ENCODE measurements around the gene DNM2. TPM values are rescaled to one million over a fixed set of nuclear protein-coding genes. Genes with fewer than 3 reads are reported as not detected.

The DNM2 gene
- total and polyA plus RNA-seq, 9 of the 15 experiments (the other 6 are each of a cell fraction or from before 2014, with no cell fraction given) = 2.2 to 161 (median 72.6) TPM

DNA sequence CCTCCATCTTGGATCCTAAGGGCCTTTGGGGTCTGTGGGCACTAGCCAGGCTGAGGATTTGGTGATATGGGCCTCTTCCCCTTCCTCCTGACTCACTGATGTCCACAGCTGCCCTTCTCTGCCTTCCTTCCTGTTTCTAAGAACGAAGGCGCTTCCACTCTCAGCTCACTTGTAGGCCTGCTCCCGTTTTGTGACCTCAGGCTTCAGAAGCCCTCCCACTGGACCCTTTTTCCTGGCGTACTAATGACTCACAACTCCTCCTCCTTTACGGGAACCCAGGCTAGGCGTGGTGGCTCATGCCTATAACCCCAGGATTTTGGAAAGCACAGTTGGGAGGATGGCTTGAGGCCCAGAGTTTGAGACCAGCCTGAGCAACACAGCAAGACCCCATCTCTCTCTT lies 62.5 kb downstream of the DNM2 start:
- Histone ChIP-seq H3K27me3 (ENCODE audit: control insufficient read depth in 2 of 2, insufficient read depth in 2 of 2, low read length in 2 of 2) (no peaks in the 10 kb centered on the region), H3K9ac (ENCODE audit: insufficient read depth in 1 of 2, low read depth in 2 of 2, low read length in 2 of 2) (no peak overlapping the region), H3K4me3 (no peak overlapping the region), H3K36me3 (ENCODE audit: control insufficient read depth, insufficient read depth, low read length) (peaks cover 87% of the 10 kb centered on the region), H2AFZ (ENCODE audit: low read depth, low read length) (no peak overlapping the region), H3K4me2 (ENCODE audit: insufficient read depth, low read length) (no peak overlapping the region), H3K79me2 (ENCODE audit: control insufficient read depth, insufficient read depth, low read length) (no peaks in the 10 kb centered on the region), H3K4me1 (replicated peaks in 1 of 2; ENCODE audit: control insufficient read depth in 2 of 2, insufficient read depth in 2 of 2, low read length in 2 of 2) (peaks cover 0 to 5% of the 10 kb centered on the region in 2 experiments; a peak in 1 of 5 replicates), H4K20me1 (replicated peaks; ENCODE audit: control insufficient read depth, insufficient read depth, low read length) (no peaks in the 10 kb centered on the region), H3K9me1 (ENCODE audit: control insufficient read depth, insufficient read depth, low read length) (no peaks in the 10 kb centered on the region), H3K9me3 (replicated peaks; ENCODE audit: control insufficient read depth, insufficient read depth, low read depth, low read length) (no peaks in the 10 kb centered on the region), H3K27ac (ENCODE audit: extremely low read depth, low read depth, low read length) (no peak overlapping the region)
- ATAC-seq = no peak
- ChIA-PET POLR2A (interaction anchor here (0.7 to 1.0 kb wide), 3 partner anchors 31 to 398 kb away, joined by 3 to 4 read pairs (median 3); no protein-coding TSS in a partner anchor), CTCF (ENCODE audit: low intra/inter-chr PET ratio) (no interaction called here)
- TF ChIP-seq NCOA4 (IDR thresholded peaks at IDR 0.05; ENCODE audit: partially characterized antibody) (no peak), HEY1 (CRISPR knock-in tag; IDR thresholded peaks at IDR 0.05; ENCODE audit: borderline replicate concordance) (no peak), NR4A1 (CRISPR knock-in tag; IDR thresholded peaks at IDR 0.05) (no peak), NR4A1 (tag; IDR thresholded peaks at IDR 0.05) (no peak), KLF1 (tag; IDR thresholded peaks at IDR 0.05) (no peak)
- in situ Hi-C loops (cut with MboI) = no loop called here
- intact Hi-C loops (cut with micrococcal nuclease) = no loop called here
- BruUV-seq (replicated peaks) = no TSS peak
- WGBS (ENCODE audit: insufficient coverage, low coverage, missing lambda C conversion rate) = 83% methylated on average over 4 of the region's 6 CpGs
- no peak for FAIRE-seq
- peak in 1 of 4 experiments; percentile 13 for DNase-seq (ENCODE audit: extremely low read depth in 1 of 4, low spot score in 3 of 4)

- no peak for FAIRE-seq
- ATAC-seq = no peak
- no peak overlapping the region; the same call in 2 of the 3 replicates for H3K27ac ChIP-seq (ENCODE audit: extremely low read depth, low read depth, low read length)
- no peaks in the 10 kb centered on the region for H3K9me1 ChIP-seq (ENCODE audit: control insufficient read depth, insufficient read depth, low read length)
- in situ Hi-C loops (cut with MboI) (no loop called here), intact Hi-C loops (cut with micrococcal nuclease) (no loop called here)
- no peak overlapping the region for H2AFZ ChIP-seq (ENCODE audit: low read depth, low read length)
- no TSS peak for BruUV-seq (replicated peaks)
- no peak overlapping the region for H3K4me3 ChIP-seq
- H3K9ac ChIP-seq (ENCODE audit: insufficient read depth in 1 of 2, low read depth in 2 of 2, low read length in 2 of 2) = no peak overlapping the region
- TF ChIP-seq, protein P1, sequence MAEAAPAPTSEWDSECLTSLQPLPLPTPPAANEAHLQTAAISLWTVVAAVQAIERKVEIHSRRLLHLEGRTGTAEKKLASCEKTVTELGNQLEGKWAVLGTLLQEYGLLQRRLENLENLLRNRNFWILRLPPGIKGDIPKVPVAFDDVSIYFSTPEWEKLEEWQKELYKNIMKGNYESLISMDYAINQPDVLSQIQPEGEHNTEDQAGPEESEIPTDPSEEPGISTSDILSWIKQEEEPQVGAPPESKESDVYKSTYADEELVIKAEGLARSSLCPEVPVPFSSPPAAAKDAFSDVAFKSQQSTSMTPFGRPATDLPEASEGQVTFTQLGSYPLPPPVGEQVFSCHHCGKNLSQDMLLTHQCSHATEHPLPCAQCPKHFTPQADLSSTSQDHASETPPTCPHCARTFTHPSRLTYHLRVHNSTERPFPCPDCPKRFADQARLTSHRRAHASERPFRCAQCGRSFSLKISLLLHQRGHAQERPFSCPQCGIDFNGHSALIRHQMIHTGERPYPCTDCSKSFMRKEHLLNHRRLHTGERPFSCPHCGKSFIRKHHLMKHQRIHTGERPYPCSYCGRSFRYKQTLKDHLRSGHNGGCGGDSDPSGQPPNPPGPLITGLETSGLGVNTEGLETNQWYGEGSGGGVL (CRISPR knock-in tag; IDR thresholded peaks at IDR 0.05) = no peak
- TF ChIP-seq CREM (IDR thresholded peaks at IDR 0.05; ENCODE audit: low read depth) (no peak), ZNF311 (CRISPR knock-in tag; IDR thresholded peaks at IDR 0.05) (no peak), FOXJ2 (tag; IDR thresholded peaks at IDR 0.05) (no peak)
- TF ChIP-seq, protein P2, sequence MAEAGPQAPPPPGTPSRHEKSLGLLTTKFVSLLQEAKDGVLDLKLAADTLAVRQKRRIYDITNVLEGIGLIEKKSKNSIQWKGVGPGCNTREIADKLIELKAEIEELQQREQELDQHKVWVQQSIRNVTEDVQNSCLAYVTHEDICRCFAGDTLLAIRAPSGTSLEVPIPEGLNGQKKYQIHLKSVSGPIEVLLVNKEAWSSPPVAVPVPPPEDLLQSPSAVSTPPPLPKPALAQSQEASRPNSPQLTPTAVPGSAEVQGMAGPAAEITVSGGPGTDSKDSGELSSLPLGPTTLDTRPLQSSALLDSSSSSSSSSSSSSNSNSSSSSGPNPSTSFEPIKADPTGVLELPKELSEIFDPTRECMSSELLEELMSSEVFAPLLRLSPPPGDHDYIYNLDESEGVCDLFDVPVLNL (CRISPR knock-in tag; IDR thresholded peaks at IDR 0.05; ENCODE audit: low read depth) = 0 out of 2 replicates have a peak, but pooled peaks have one; percentile 40
- H3K9me3 ChIP-seq (replicated peaks; ENCODE audit: control insufficient read depth, insufficient read depth, low read depth, low read length) = no peaks in the 10 kb centered on the region
- no peak overlapping the region for H3K4me2 ChIP-seq (ENCODE audit: insufficient read depth, low read length)
- H3K79me2 ChIP-seq (ENCODE audit: control insufficient read depth, insufficient read depth, low read length) = no peaks in the 10 kb centered on the region
- POLR2A ChIA-PET = interaction anchor here (1.5 kb wide), 1 partner anchor 26 kb away, joined by 4 read pairs; no protein-coding TSS in a partner anchor
- peaks cover 83% of the 10 kb centered on the region; the same call in 2 of the 3 replicates for H3K36me3 ChIP-seq (ENCODE audit: control insufficient read depth, insufficient read depth, low read length)
- WGBS (ENCODE audit: insufficient coverage, low coverage, missing lambda C conversion rate) = 97% methylated on average over 13 of the region's 13 CpGs
- H4K20me1 ChIP-seq (replicated peaks; ENCODE audit: control insufficient read depth, insufficient read depth, low read length) = no peaks in the 10 kb centered on the region
- H3K27me3 ChIP-seq (ENCODE audit: control insufficient read depth in 2 of 2, insufficient read depth in 2 of 2, low read length in 2 of 2) = no peaks in the 10 kb centered on the region
- no peaks in the 10 kb centered on the region for H3K4me1 ChIP-seq (replicated peaks in 1 of 2; ENCODE audit: control insufficient read depth in 2 of 2, insufficient read depth in 2 of 2, low read length in 2 of 2)
- CTCF ChIA-PET (ENCODE audit: low intra/inter-chr PET ratio) = no interaction called here
- DNase-seq (ENCODE audit: extremely low read depth in 1 of 4, low spot score in 3 of 4) = no peak
These were observed 64.9 kb downstream of the DNM2 start for GRCh38 chr19:10782795-10783194.
